ENCODE data around the gene PCBD1.

Gene PCBD1

GRCh38 chr10:70911386-70911785 is 23.0 kb upstream of the PCBD1 start:
- DNase-seq, result no peak
- Histone ChIP-seq H3K27me3 (no peaks in the 10 kb centered on the region), H3K4me3 (ENCODE audit: low read depth, low read length) (no peak overlapping the region), H3K9me3 (no peaks in the 10 kb centered on the region), H3K4me1 (peaks cover 8% of the 10 kb centered on the region), H3K36me3 (no peaks in the 10 kb centered on the region)
- no peak for TF ChIP-seq CTCF (IDR thresholded peaks at IDR 0.05; ENCODE audit: low read depth, low read length)

DNA sequence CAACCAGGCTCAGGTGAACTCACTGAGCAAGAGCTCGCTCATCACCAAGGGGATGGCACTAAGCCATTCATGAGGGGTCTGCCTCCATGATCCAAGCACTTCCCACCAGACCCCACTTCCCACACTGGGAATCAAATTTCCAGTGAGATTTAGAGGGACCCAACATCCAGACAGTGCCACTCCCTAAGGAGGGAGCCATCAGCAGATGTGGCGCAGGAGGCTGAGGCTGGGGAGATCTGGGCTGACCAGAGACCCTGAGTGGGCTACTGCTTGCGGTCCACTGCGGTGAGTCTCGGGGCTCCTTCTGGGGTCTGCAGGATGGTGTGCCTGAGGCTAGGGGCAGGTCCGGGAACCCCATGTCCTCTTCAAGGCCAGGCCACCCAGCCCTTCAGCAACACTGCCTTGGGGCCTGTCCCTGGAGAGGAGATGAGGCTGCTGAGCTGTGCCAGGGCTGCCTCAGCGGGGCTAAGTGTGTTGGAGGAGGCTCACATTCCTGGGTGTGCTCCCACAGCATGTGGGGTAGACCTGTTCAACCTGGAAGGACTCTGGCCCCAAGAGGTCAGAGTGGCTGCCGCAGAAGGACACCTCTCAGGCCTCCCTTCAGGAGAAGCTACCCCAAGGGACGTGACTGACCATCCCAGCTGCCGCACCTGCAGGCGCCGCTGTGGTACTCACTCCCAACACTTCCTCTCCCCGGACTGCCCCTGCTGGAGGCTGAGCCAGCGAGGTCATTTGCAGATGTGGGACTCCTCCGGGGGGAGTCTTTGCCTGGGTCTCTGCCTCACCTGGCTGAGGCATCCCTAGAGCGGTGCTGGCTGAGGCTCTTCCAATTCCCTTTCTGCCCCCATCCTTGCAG is 22.3 kb upstream of the PCBD1 start:
- Histone ChIP-seq H3K9me3 (no peaks in the 10 kb centered on the region), H3K36me3 (no peaks in the 10 kb centered on the region), H3K4me1 (peaks cover 8% of the 10 kb centered on the region), H3K27me3 (no peaks in the 10 kb centered on the region), H3K4me3 (ENCODE audit: low read depth, low read length) (no peak overlapping the region)
- TF ChIP-seq CTCF (IDR thresholded peaks at IDR 0.05; ENCODE audit: low read depth, low read length), result no peak
- DNase-seq, result peak; percentile 4

DNA sequence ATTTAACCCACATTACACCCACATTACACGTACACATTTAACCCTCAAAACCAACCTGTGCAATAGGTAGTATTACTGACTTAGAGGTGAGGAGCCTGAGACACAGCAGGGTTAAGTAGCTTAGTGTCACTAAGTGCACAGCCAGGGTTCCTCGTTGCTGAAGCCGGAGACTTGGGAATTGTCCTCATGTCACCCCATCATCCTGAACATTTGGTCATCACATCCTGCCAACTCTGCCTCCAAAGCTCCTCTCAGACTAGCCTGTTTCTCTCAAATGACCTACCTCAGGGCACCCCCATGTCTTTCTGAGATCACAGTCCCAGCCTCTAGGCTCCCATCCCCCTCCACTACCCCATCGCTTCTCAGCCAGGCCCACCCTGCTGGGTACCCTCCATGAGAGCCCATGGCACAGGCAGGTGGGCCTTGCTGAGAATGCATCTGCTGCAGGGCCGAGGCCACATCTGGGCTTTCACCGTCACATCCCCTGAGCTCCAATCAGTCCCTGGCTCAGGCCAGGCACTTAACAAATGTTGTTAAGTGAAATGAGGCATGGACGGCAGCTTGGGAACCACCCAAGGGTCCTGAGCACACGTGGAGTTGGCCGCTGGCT is 21.1 kb upstream of the PCBD1 start:
- H3K9me3 ChIP-seq, result no peaks in the 10 kb centered on the region
- no peaks in the 10 kb centered on the region for H3K27me3 ChIP-seq
- peak; percentile 5 for DNase-seq
- no peaks in the 10 kb centered on the region for H3K36me3 ChIP-seq
- peaks cover 8% of the 10 kb centered on the region for H3K4me1 ChIP-seq
- H3K4me3 ChIP-seq (ENCODE audit: low read depth, low read length), result no peak overlapping the region
- no peak for TF ChIP-seq CTCF (IDR thresholded peaks at IDR 0.05; ENCODE audit: low read depth, low read length)

GRCh38 chr10:70908406-70909296 is 20.3 kb upstream of the PCBD1 start:
- no peak for TF ChIP-seq CTCF (IDR thresholded peaks at IDR 0.05; ENCODE audit: low read depth, low read length)
- H3K27me3 ChIP-seq, result no peaks in the 10 kb centered on the region
- no peak overlapping the region for H3K4me3 ChIP-seq (ENCODE audit: low read depth, low read length)
- peaks cover 8% of the 10 kb centered on the region for H3K4me1 ChIP-seq
- no peaks in the 10 kb centered on the region for H3K9me3 ChIP-seq
- H3K36me3 ChIP-seq, result no peaks in the 10 kb centered on the region
- peak; percentile 5 for DNase-seq

GRCh38 chr10:70907637-70908405 is 19.5 kb upstream of the PCBD1 start:
- Histone ChIP-seq H3K36me3 (no peaks in the 10 kb centered on the region), H3K4me3 (ENCODE audit: low read depth, low read length) (no peak overlapping the region), H3K4me1 (peaks cover 12% of the 10 kb centered on the region), H3K9me3 (no peaks in the 10 kb centered on the region), H3K27me3 (no peaks in the 10 kb centered on the region)
- peak; percentile 73 for DNase-seq
- TF ChIP-seq CTCF (IDR thresholded peaks at IDR 0.05; ENCODE audit: low read depth, low read length), result no peak
